Subcutaneous adipose tissue (tissue), 4 donors: ENCODE measurements around the gene OASL. TPM values are rescaled to one million over a fixed set of nuclear protein-coding genes. Genes with fewer than 3 reads are reported as not detected.

Experiments used
- total RNA-seq, 4 donors: library from RNA; depleted of rRNA; stranded (reverse); fragments of >200 nt; gene quantifications; one replicate each; pipeline ENCODE4 v1.1.0, GENCODE V29; 2016
- TF ChIP-seq, protein P1 (sequence below): fragments of 450-650 bp; IDR thresholded peaks from one replicate; pipeline ENCODE4 v1.5.1; 2016; ENCODE audit warnings: low read depth, mild to moderate bottlenecking, control low read depth, antibody characterized with exemption, moderate library complexity

The OASL gene
- total RNA-seq, 4 donors from 2014 or later: 0.22 to 4.1 (median 1.4) TPM

DNA sequence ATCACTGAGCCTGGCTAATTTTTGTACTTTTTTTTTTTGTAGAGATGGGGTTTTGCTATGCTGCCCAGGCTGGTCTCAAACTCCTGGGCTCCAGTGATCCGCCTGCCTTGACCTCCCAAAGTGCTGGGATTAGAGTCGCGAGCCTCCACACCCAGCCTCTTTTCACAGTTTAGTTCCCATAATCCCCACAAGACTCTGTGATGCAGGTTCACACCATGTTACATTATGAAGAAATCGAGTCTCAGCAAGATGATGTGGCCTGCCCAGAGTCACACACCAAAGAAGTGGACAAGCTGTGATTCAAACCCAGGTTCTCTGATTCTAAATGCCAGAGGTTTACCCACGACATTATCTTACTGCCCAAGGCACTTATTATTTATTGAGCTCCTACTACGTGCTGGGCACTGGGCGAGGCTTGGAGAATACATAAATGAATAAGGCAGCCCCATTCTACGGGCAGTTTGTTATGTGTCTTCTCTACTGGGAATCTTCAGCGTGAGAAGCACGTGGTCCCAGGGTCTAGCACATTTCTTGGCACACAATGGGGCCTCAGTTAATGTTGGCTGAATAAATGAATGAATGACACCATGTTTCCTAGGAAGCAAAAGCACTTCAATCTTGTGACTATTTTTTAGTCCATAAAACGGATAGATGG is 23.5 kb upstream of the OASL start:
- TF ChIP-seq, protein P1, sequence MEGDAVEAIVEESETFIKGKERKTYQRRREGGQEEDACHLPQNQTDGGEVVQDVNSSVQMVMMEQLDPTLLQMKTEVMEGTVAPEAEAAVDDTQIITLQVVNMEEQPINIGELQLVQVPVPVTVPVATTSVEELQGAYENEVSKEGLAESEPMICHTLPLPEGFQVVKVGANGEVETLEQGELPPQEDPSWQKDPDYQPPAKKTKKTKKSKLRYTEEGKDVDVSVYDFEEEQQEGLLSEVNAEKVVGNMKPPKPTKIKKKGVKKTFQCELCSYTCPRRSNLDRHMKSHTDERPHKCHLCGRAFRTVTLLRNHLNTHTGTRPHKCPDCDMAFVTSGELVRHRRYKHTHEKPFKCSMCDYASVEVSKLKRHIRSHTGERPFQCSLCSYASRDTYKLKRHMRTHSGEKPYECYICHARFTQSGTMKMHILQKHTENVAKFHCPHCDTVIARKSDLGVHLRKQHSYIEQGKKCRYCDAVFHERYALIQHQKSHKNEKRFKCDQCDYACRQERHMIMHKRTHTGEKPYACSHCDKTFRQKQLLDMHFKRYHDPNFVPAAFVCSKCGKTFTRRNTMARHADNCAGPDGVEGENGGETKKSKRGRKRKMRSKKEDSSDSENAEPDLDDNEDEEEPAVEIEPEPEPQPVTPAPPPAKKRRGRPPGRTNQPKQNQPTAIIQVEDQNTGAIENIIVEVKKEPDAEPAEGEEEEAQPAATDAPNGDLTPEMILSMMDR: no peak

DNA sequence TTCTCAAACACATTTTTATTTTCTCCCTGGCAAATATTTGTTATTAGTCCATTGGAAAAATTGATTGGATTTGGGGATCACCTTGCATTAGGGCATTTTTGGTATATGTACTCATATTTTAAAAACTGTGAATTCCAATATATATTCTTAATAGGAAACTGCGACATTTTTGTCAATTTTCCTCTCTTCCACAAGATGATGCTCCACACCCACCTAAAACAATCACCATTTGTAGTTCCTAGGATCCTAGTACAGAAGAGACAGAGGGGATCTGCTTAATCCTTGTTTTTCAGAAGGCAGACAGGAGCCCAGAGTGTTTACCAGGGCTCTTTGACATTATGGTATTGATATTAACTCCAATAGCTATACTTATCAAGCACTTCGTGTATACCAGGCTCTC is 22.8 kb upstream of the OASL start:
- TF ChIP-seq, protein P1: no peak

DNA sequence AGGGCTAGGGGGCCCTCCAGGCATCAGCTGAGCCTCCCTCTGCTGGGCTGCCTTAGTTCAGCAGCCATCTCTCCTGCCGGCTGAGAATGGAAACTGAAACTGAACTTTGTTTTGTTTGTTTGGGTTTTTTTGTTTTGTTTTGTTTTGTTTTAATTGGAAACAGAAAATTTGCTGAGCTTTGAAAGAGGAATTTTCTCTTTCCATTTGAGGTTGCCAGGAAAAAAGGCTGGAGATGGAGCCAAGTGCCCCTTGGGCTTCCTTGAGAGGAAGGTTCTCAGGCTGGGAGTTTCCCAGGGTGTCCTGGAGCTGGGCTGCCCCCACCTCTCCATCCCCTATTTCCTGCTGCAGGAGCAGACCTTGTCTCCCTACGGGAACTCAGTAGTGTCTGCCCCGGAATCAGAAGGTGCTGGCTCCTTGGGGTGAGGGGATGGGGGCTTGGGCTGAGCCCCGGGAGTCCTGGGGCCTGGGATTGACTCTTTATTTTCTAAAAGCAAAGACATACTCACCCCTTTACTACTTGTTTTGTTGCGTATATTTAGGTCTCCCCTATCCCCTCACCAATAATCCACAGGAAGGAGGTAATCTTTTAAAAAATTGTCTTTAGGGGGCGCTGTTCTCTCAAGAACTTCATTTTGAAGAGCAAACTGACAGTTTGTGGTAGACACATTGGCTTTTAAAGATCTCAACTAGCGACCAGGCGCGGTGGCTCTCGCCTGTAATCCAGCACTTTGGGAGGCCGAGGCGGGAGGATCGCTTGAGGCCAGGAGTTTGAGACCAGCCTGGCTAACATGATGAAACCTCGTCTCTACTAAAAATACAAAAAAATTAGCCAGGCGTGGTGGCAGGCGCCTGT is 21.3 kb upstream of the OASL start:
- TF ChIP-seq, protein P1: no peak

DNA sequence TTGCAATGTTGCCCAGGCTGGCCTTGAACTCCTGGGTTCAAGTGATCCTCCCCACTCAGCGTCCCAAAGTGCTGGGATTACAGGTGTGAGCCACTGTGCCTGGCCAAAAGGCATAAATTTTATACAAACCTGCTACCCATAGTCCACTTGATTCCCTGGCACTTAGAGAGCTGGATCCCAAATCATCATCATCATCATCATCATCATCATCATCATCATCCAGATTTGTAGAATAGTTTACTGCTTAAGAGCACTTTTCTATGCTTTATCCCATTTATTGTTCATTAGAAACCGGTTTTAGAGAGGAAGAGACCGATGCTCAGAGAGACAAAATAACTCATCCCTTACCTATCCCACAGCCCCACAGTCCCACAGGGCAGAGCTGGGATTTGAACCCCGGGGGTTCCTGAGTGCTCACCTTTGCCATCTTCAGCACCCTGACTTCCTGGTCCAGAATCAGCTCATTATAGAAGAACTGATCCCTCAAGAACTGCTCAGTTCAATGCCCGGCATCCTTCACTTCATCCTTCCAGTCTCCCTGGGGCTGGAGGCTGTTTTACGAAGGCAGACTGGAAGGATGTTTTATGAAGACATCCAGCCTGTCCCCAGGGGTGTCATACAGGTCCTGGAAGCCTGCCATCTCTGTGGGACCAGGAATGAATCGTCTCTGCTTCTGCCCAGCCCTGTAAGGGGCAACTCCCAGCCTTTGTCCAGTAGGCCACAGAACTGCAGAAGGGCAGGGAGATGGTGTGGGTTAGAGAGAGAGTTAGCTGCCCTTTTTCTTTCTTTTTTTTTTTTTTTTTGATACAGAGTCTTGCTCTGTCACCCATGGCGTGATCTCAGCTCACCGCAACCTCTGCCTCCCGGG is 20.2 kb upstream of the OASL start:
- TF ChIP-seq, protein P1: no peak

DNA sequence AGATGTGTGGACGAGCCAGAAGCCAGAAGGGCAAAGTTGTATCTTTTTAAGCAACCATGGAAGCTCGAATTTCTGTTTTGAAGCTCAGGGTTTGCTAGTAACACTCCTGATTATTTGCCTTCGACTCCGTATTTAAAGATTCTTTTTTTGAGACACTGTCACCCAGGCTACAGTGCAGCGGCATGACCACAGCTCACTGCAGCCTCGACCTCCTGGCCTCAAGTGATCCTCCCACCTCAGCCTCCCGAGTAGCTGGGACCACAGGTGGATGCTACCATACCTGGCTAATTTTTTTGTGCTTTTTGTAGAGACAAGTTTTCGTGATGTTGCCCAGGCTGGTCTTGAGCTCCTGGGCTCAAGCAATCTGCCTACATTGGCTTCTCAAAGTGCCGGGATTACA is 18.7 kb upstream of the OASL start:
- TF ChIP-seq, protein P1: no peak

DNA sequence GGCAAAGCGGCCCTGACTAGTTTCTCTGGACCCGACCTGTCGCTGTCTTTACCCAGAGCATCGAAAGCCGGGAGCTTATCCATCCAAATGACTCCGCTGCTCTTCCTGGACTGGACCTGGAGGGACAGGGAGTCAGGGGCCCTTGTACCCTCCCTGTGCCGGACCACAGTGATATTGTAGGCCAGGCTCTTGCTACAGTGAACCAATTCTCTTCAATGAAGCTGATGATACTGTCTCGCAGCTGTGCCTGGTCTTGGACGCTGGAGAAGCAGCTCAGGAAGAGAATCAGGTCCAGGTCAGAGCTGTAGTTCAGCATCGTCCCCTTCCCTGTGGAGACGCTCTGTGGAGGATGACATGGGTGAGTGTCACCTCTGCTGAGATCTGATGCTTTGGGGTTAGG is 14.7 kb upstream of the OASL start:
- TF ChIP-seq, protein P1: no peak
